Heart right ventricle (tissue), 16 donors: Measurements from ENCODE around the gene RASSF1. TPM values are rescaled to one million over a fixed set of nuclear protein-coding genes. Genes with fewer than 3 reads are reported as not detected.

ENCODE experiments used
- ATAC-seq, 8 donors: fragments of 200-7000 bp; cut with Tn5 transposase; one replicate each; pipeline ENCODE4 v1.9.1; 2020; ENCODE audit warnings: mild to moderate bottlenecking in 8 of 8, moderate library complexity in 8 of 8, moderate number of reproducible peaks in 1 of 8
- DNase-seq, 2 donors: peaks; one replicate each; pipeline ENCODE4 v3.0.0-alpha.2; 2020
- H3K27ac ChIP-seq, 10 donors: fragments of 200-600 bp; sonication (generic) in 2 of 10; one replicate each; pipeline versions ENCODE4 v1.5.0 to v1.8.0; 2020 to 2022; ENCODE audit warnings: mild to moderate bottlenecking in 3 of 10
- H3K27me3 ChIP-seq, 7 donors: fragments of 200-600 bp; one replicate each; pipeline ENCODE4 v1.8.0; 2021 to 2022; ENCODE audit warnings: mild to moderate bottlenecking in 2 of 7
- H3K36me3 ChIP-seq, 9 donors: fragments of 200-600 bp; sonication (generic) in 1 of 9; one replicate each; pipeline versions ENCODE4 v1.5.0 to v1.8.0; 2020 to 2022; ENCODE audit warnings: mild to moderate bottlenecking in 2 of 9
- H3K4me1 ChIP-seq, 9 donors: fragments of 200-600 bp; sonication (generic) in 1 of 9; one replicate each; pipeline versions ENCODE4 v1.5.0 to v1.8.0; 2020 to 2022; ENCODE audit warnings: mild to moderate bottlenecking in 4 of 9
- H3K4me3 ChIP-seq, 10 donors: fragments of 200-600 bp; sonication (generic) in 2 of 10; one replicate each; pipeline versions ENCODE4 v1.5.0 to v1.8.0; 2020 to 2022; ENCODE audit warnings: mild to moderate bottlenecking in 7 of 10, moderate library complexity in 2 of 10
- H3K9me3 ChIP-seq, 11 donors: fragments of 200-600 bp in 10 of 11; sonication (generic) in 2 of 11; one replicate each; pipeline versions ENCODE4 v1.5.0 to v1.8.0; 2013 to 2022; ENCODE audit warnings: mild to moderate bottlenecking in 2 of 11, control low read depth in 1 of 11, moderate library complexity in 1 of 11
- CTCF ChIP-seq, 9 donors: fragments of 200-600 bp; sonication (generic) in 2 of 9; IDR thresholded peaks; one replicate each; pipeline versions ENCODE4 v1.5.0 to v1.8.0; 2021 to 2022; ENCODE audit warnings: antibody characterized with exemption in 9 of 9, mild to moderate bottlenecking in 5 of 9, moderate library complexity in 1 of 9
- WGBS, 2 donors: extraction: QIAGEN DNeasy Blood & Tissue Kit; methylation state at CpG; one replicate each; pipeline ENCODE4 v1.1.7; 2013; ENCODE audit warnings: inconsistent platforms in 1 of 2; 5-methylcytosine and 5-hydroxymethylcytosine counted together
- intact Hi-C, 10 donors: fragments of 100-400 bp; cut with DNase I; formaldehyde crosslinking; loops; one replicate each; pipeline versions ENCODE4 v1.11.1 to v1.14.2; 2022
- polyA plus RNA-seq, 2 donors: library from polyadenylated mRNA; stranded (reverse); fragments of 200-250 nt; gene quantifications; one replicate each; pipeline ENCODE4 v1.2.3, GENCODE V29; 2013
- total RNA-seq, 10 donors: library from RNA; stranded (reverse); fragmentation: NEBNext Ultra II Directional in 3 of 10; extraction: Animal tissue kit (Norgen Biotek cat#: 25700) in 3 of 10; gene quantifications; one replicate each; pipeline versions ENCODE4 v1.2.1 to v1.2.4, GENCODE V29; 2021 to 2023
- donor health status: Arrhythmogenic right ventricular cardiomyopathy.
- donor health status: ischemic (EF 13 %, LVEDD 7.1; RV severe dilation, severe dysfunction).
- donor health status: healthy with polysubstance abuse.
- donor health status: DM: no; HTN: yes; CAD: no.
- donor health status: DM: no; HTN: no; CAD: no.
- donor health status: ischemic (EF 25% LVEDD 6.9; RV normal size, moderate dysfunction).
- donor health status: ischemic (EF 25% LVEDD 5.7; RV mildly dilated, moderate dysfunction).
- donor health status: healthy.
- donor health status: DM: yes; HTN: yes; CAD: no.
- donor health status: Ischemic cardiomyopathy.
- donor health status: ischemic (EF 35%, LVEDD 5.7; RV mildly dilated, moderate dysfunction).
- donor health status: nonischemic (EF 11% LVEDD 7.7; RV severe dilation, severe dysfunction).
- donor health status: DM: yes; HTN: yes; CAD: no.
- donor health status: PGD.
- donor health status: ischemic (EF 29% LVEDD 5.4; RV normal size, mild dysfunction).
- donor health status: nonischemic (EF 23%, LVEDD 6.1; RV moderate dilation, normal function).

RASSF1 gene
- total and polyA plus RNA-seq, 12 donors = 9.9 to 59.8 (median 13.1) TPM

GRCh38 chr3:50320853-50321335 lies 19.7 kb downstream of the RASSF1 start:
- peak; percentile 27 to 69 (median 44) for ATAC-seq
- H3K9me3 ChIP-seq = no peaks in the 10 kb centered on the region
- peaks cover 0 to 57% (median 37%) of the 10 kb centered on the region in 9 donors for H3K36me3 ChIP-seq
- intact Hi-C loops = loop anchor here in 5 of 10 donors (1.0 to 10.0 kb wide), 6 partner anchors 18 to 84 kb away; partner anchors contain the start of genes GNAI2 (in 1 of the 5), HYAL1 (in 1 of the 5) and SEMA3B (in 1 of the 5)
- peaks cover 29 to 88% (median 71%) of the 10 kb centered on the region in 9 donors for H3K4me1 ChIP-seq
- peak overlapping the region; percentile 91 to 99 (median 97) for H3K27ac ChIP-seq
- peak overlapping the region; percentile 57 to 88 (median 80) for H3K4me3 ChIP-seq
- 0 to 1% methylated on average over 37 to 45 of the region's 45 CpGs for WGBS, 2 donors
- no peak for TF ChIP-seq CTCF (IDR thresholded peaks at IDR 0.05)
- no peaks in the 10 kb centered on the region for H3K27me3 ChIP-seq
- peak; percentile 82 to 83 for DNase-seq

- intact Hi-C loops = loop anchor here in 4 of 10 donors (2.0 to 10.0 kb wide), 5 partner anchors 19 to 83 kb away; partner anchors contain the start of genes GNAI2 (in 1 of the 4) and SEMA3B (in 1 of the 4)
- ATAC-seq (no peak), DNase-seq (no peak)
- H3K27ac ChIP-seq = peak overlapping the region; percentile 91 to 99 (median 97)
- no peaks in the 10 kb centered on the region for H3K27me3 ChIP-seq
- H3K36me3 ChIP-seq = peaks cover 0 to 57% (median 33%) of the 10 kb centered on the region in 9 donors
- 67 to 71% methylated on average over 29 of the region's 29 CpGs for WGBS, 2 donors
- peaks cover 29 to 81% (median 68%) of the 10 kb centered on the region in 9 donors for H3K4me1 ChIP-seq
- peak in 2 of 9 donors; percentile 6 to 22 for TF ChIP-seq CTCF (IDR thresholded peaks at IDR 0.05)
- H3K9me3 ChIP-seq = no peaks in the 10 kb centered on the region
- H3K4me3 ChIP-seq = peak overlapping the region; percentile 57 to 88 (median 80)
Measured at GRCh38 chr3:50319894-50320625, 20.6 kb downstream of the RASSF1 start.

- ATAC-seq (no peak), DNase-seq (no peak)
- H3K9me3 ChIP-seq = no peaks in the 10 kb centered on the region
- TF ChIP-seq CTCF (IDR thresholded peaks at IDR 0.05) = no peak
- H3K36me3 ChIP-seq = peaks cover 0 to 58% (median 33%) of the 10 kb centered on the region in 9 donors
- no peaks in the 10 kb centered on the region for H3K27me3 ChIP-seq
- H3K4me3 ChIP-seq = peak overlapping the region in 9 of 10 donors; percentile 57 to 88 (median 81)
- intact Hi-C loops = no loop called here
- peak overlapping the region; percentile 61 to 99 (median 97) for H3K27ac ChIP-seq
- 69 to 79% methylated on average over 16 of the region's 16 CpGs for WGBS, 2 donors
- H3K4me1 ChIP-seq = peaks cover 24 to 77% (median 61%) of the 10 kb centered on the region in 9 donors
Measured at GRCh38 chr3:50319181-50319893, 21.3 kb downstream of the RASSF1 start.

- DNase-seq = no peak
- Histone ChIP-seq H3K27ac (peak overlapping the region in 9 of 10 donors; percentile 21 to 99 (median 97)), H3K4me3 (peak overlapping the region in 9 of 10 donors; percentile 57 to 88 (median 81)), H3K4me1 (peaks cover 19 to 72% (median 55%) of the 10 kb centered on the region in 9 donors), H3K27me3 (no peaks in the 10 kb centered on the region), H3K36me3 (peaks cover 0 to 58% (median 33%) of the 10 kb centered on the region in 9 donors), H3K9me3 (no peaks in the 10 kb centered on the region)
- intact Hi-C loops = no loop called here
- TF ChIP-seq CTCF (IDR thresholded peaks at IDR 0.05) = no peak
- 73 to 85% methylated on average over 10 of the region's 10 CpGs for WGBS, 2 donors
- ATAC-seq = no peak
Measured at GRCh38 chr3:50318615-50319014, 22.0 kb downstream of the RASSF1 start.
